Measurements from ENCODE around the gene PRPF6. TPM values are rescaled to one million over a fixed set of nuclear protein-coding genes. Genes with fewer than 3 reads are reported as not detected.

The PRPF6 gene
- total RNA-seq, 2 experiments from 2014 or later = 50.6 to 51.3 TPM

GRCh38 chr20:64033981-64034493 is 53.1 kb downstream of the PRPF6 start:
- no peaks in the 10 kb centered on the region for H3K9me3 Mint-ChIP-seq
- ATAC-seq (ENCODE audit: poor library complexity) (no peak), DNase-seq (no peak)
- H3K36me3 ChIP-seq (ENCODE audit: insufficient read depth, low read length) = peaks cover 43% of the 10 kb centered on the region
- H3K27me3 Mint-ChIP-seq = no peaks in the 10 kb centered on the region
- intact Hi-C loops (cut with DNase I, micrococcal nuclease) = loop anchor here in 1 of 2 experiments (10.0 kb wide), 1 partner anchor 49 kb away; the partner anchor contains the start of gene PRPF6
- CTCF ChIA-PET = interaction anchor here (0.6 kb wide), 1 partner anchor 9 kb away, joined by 4 read pairs; no protein-coding TSS in a partner anchor
- H3K4me1 ChIP-seq (ENCODE audit: insufficient read depth, low read length) = peaks cover 52% of the 10 kb centered on the region
- H3K4me3 Mint-ChIP-seq = no peak overlapping the region
- H3K36me3 Mint-ChIP-seq (ENCODE audit: low read depth) = peaks cover 44% of the 10 kb centered on the region
- H3K9me3 ChIP-seq (ENCODE audit: control insufficient read depth in 1 of 2, insufficient read depth in 1 of 2, low read length in 2 of 2) = no peaks in the 10 kb centered on the region
- H3K27ac Mint-ChIP-seq = no peak overlapping the region
- peak overlapping the region in 1 of 2 donors; percentile 7 for H3K27ac ChIP-seq (ENCODE audit: low read depth in 1 of 2, low read length in 2 of 2)
- H3K4me1 Mint-ChIP-seq (ENCODE audit: low read depth) = peaks cover 13% of the 10 kb centered on the region
- no peak overlapping the region for H3K4me3 ChIP-seq (ENCODE audit: low read length)
- no peak for TF ChIP-seq CTCF (IDR thresholded peaks at IDR 0.05)
- peaks cover 0 to 4% of the 10 kb centered on the region in 2 experiments for H3K27me3 ChIP-seq (ENCODE audit: control insufficient read depth in 1 of 2, insufficient read depth in 2 of 2, low read length in 2 of 2)
- POLR2A ChIA-PET = no interaction called here

GRCh38 chr20:64035066-64035932 is 54.4 kb downstream of the PRPF6 start:
- peak overlapping the region in 1 of 2 donors; percentile 7 for H3K27ac ChIP-seq (ENCODE audit: low read depth in 1 of 2, low read length in 2 of 2)
- peaks cover 31% of the 10 kb centered on the region for H3K36me3 ChIP-seq (ENCODE audit: insufficient read depth, low read length)
- H3K4me1 ChIP-seq (ENCODE audit: insufficient read depth, low read length) = peaks cover 65% of the 10 kb centered on the region
- no peak for ATAC-seq (ENCODE audit: poor library complexity)
- H3K9me3 Mint-ChIP-seq = no peaks in the 10 kb centered on the region
- H3K27me3 ChIP-seq (ENCODE audit: control insufficient read depth in 1 of 2, insufficient read depth in 2 of 2, low read length in 2 of 2) = peaks cover 0 to 4% of the 10 kb centered on the region in 2 experiments
- peak overlapping the region; percentile 45 for H3K4me3 Mint-ChIP-seq
- peaks cover 24% of the 10 kb centered on the region for H3K4me1 Mint-ChIP-seq (ENCODE audit: low read depth)
- peak in 5 of 14 experiments; percentile 22 to 67 (median 48) for DNase-seq
- no peaks in the 10 kb centered on the region for H3K9me3 ChIP-seq (ENCODE audit: control insufficient read depth in 1 of 2, insufficient read depth in 1 of 2, low read length in 2 of 2)
- peak overlapping the region; percentile 72 for H3K27ac Mint-ChIP-seq
- no peak overlapping the region for H3K4me3 ChIP-seq (ENCODE audit: low read length)
- intact Hi-C loops (cut with DNase I, micrococcal nuclease) = loop anchor here in 1 of 2 experiments (10.0 kb wide), 1 partner anchor 50 kb away; the partner anchor contains the start of gene PRPF6
- H3K36me3 Mint-ChIP-seq (ENCODE audit: low read depth) = peaks cover 32% of the 10 kb centered on the region
- H3K27me3 Mint-ChIP-seq = no peaks in the 10 kb centered on the region
- ChIA-PET POLR2A (no interaction called here), CTCF (interaction anchor here (0.6 kb wide), 1 partner anchor 8 kb away, joined by 4 read pairs; no protein-coding TSS in a partner anchor)
- TF ChIP-seq CTCF (IDR thresholded peaks at IDR 0.05) = no peak

- peaks cover 24% of the 10 kb centered on the region for H3K36me3 ChIP-seq (ENCODE audit: insufficient read depth, low read length)
- intact Hi-C loops (cut with DNase I, micrococcal nuclease) = loop anchor here in 1 of 2 experiments (10.0 kb wide), 1 partner anchor 51 kb away; the partner anchor contains the start of gene PRPF6
- no peak for DNase-seq
- peaks cover 0 to 4% of the 10 kb centered on the region in 2 experiments for H3K27me3 ChIP-seq (ENCODE audit: control insufficient read depth in 1 of 2, insufficient read depth in 2 of 2, low read length in 2 of 2)
- peaks cover 71% of the 10 kb centered on the region for H3K4me1 ChIP-seq (ENCODE audit: insufficient read depth, low read length)
- ChIA-PET POLR2A (no interaction called here), CTCF (no interaction called here)
- no peaks in the 10 kb centered on the region for H3K9me3 ChIP-seq (ENCODE audit: control insufficient read depth in 1 of 2, insufficient read depth in 1 of 2, low read length in 2 of 2)
- no peak for TF ChIP-seq CTCF (IDR thresholded peaks at IDR 0.05)
- ATAC-seq (ENCODE audit: poor library complexity) = no peak
- H3K27ac ChIP-seq (ENCODE audit: low read depth in 1 of 2, low read length in 2 of 2) = peak within 1 kb of the TSS in 1 of 2 donors; percentile 7
- H3K4me1 Mint-ChIP-seq (ENCODE audit: low read depth) = peaks cover 30% of the 10 kb centered on the region
- no peaks in the 10 kb centered on the region for H3K27me3 Mint-ChIP-seq
- no peaks in the 10 kb centered on the region for H3K9me3 Mint-ChIP-seq
- no peak within 1 kb of the TSS for H3K4me3 ChIP-seq (ENCODE audit: low read length)
- H3K4me3 Mint-ChIP-seq = peak within 1 kb of the TSS; percentile 45
- H3K36me3 Mint-ChIP-seq (ENCODE audit: low read depth) = peaks cover 25% of the 10 kb centered on the region
- peak within 1 kb of the TSS; percentile 72 for H3K27ac Mint-ChIP-seq
These were observed 55.0 kb downstream of the PRPF6 start, which contains the start of gene C20orf204 for GRCh38 chr20:64035933-64036345. TSS of gene C20orf204 (plus strand) at chr20:64036182. CDS start at chr20:64036324, 142 bp downstream.
